GM12892 (cell line): Measurements from ENCODE around the gene EMC7.

Experiments used
- DNase-seq: peaks from one replicate; pipeline ENCODE4 v3.0.0; 2011; ENCODE audit not compliant: insufficient read length
- FAIRE-seq: peaks from 2 replicates; lab custom pipeline; 2011; peaks lifted over from hg19 to GRCh38; lab: Jason Lieb, UNC
- POLR2A ChIP-seq: IDR thresholded peaks from 2 replicates; pipeline ENCODE4 v1.6.1; 2011; ENCODE audit warnings: low read depth, low read length, control low read depth
- POLR2AphosphoS5 ChIP-seq: IDR thresholded peaks from 2 replicates; pipeline ENCODE4 v1.6.1; 2011; ENCODE audit warnings: low read depth, low read length, control low read depth
- TAF1 ChIP-seq: IDR thresholded peaks from 2 replicates; pipeline ENCODE4 v1.6.1; 2011; ENCODE audit warnings: low read depth, mild to moderate bottlenecking, control low read depth, low read length, borderline replicate concordance

EMC7 gene

GRCh38 chr15:34116620-34117019 is 15.0 kb upstream of the EMC7 start:
- no peak for FAIRE-seq
- TF ChIP-seq TAF1 (no peak), POLR2AphosphoS5 (no peak), POLR2A (no peak)
- no peak for DNase-seq

- TF ChIP-seq POLR2A: no peak
- no peak for TF ChIP-seq TAF1
- TF ChIP-seq POLR2AphosphoS5: no peak
- DNase-seq: no peak
- FAIRE-seq: no peak
These were observed 13.1 kb upstream of the EMC7 start for GRCh38 chr15:34114739-34115138.

- no peak for DNase-seq
- FAIRE-seq: no peak
- TF ChIP-seq TAF1 (no peak), POLR2A (no peak)
These were observed 12.6 kb upstream of the EMC7 start for GRCh38 chr15:34114215-34114614.

GRCh38 chr15:34111488-34111887 is 9.8 kb upstream of the EMC7 start:
- FAIRE-seq (no peak), DNase-seq (no peak)
- no peak for TF ChIP-seq POLR2A
- TF ChIP-seq TAF1: no peak
- TF ChIP-seq POLR2AphosphoS5: no peak

- no peak for DNase-seq
- peak; percentile 48 for FAIRE-seq
- TF ChIP-seq POLR2AphosphoS5 (no peak), TAF1 (no peak), POLR2A (no peak)
These were observed 8.4 kb upstream of the EMC7 start for GRCh38 chr15:34109797-34110663.

GRCh38 chr15:34107315-34107714 is 5.7 kb upstream of the EMC7 start:
- no peak for DNase-seq
- TF ChIP-seq POLR2A (no peak), POLR2AphosphoS5 (no peak), TAF1 (no peak)
- no peak for FAIRE-seq

- TF ChIP-seq POLR2AphosphoS5 (no peak), TAF1 (no peak), POLR2A (no peak)
- FAIRE-seq: no peak
- no peak for DNase-seq
These were observed 4.8 kb upstream of the EMC7 start for GRCh38 chr15:34106423-34106822.

GRCh38 chr15:34102175-34102925 is 688 bp upstream of the EMC7 start:
- TF ChIP-seq POLR2A: no peak
- no peak for TF ChIP-seq TAF1
- no peak for TF ChIP-seq POLR2AphosphoS5
- no peak for DNase-seq

GRCh38 chr15:34099914-34100313 is 1.7 kb downstream of the EMC7 start:
- TF ChIP-seq POLR2A (no peak), POLR2AphosphoS5 (no peak), TAF1 (no peak)
- no peak for FAIRE-seq
- no peak for DNase-seq

More at GRCh38 chr15:34102175-34102925, 688 bp upstream of the EMC7 start:
- FAIRE-seq: no peak

- DNase-seq (no peak), FAIRE-seq (no peak)
- TF ChIP-seq POLR2AphosphoS5 (no peak), TAF1 (no peak), POLR2A (no peak)
These were observed 15.9 kb downstream of the EMC7 start for GRCh38 chr15:34085746-34086145.

GRCh38 chr15:34084086-34084485 is 17.6 kb downstream of the EMC7 start:
- FAIRE-seq: no peak
- TF ChIP-seq TAF1 (no peak), POLR2A (no peak), POLR2AphosphoS5 (no peak)
- DNase-seq: no peak

GRCh38 chr15:34079904-34080303 is 21.8 kb downstream of the EMC7 start:
- FAIRE-seq: no peak

More at GRCh38 chr15:34079904-34080303, 21.8 kb downstream of the EMC7 start:
- no peak for TF ChIP-seq POLR2A
- no peak for TF ChIP-seq TAF1
- no peak for TF ChIP-seq POLR2AphosphoS5
- DNase-seq: no peak
